Epithelial cell of prostate (primary cell): ENCODE data around the gene ZCCHC7.
"Not testable (repeated sequence)": the region's sequence is repeated elsewhere in the genome, so short reads cannot be mapped to it uniquely, and the experiment has no call there.

ENCODE experiments used
- DNase-seq: peaks from one replicate; pipeline ENCODE4 v3.0.0-alpha.2; 2011; ENCODE audit warnings: low read depth, low spot score
- H3K27ac ChIP-seq: fragments of 450-650 bp; 2 replicates; pipeline ENCODE4 v1.5.1; 2017; ENCODE audit warnings: mild to moderate bottlenecking

The ZCCHC7 gene

GRCh38 chr9:37119360-37119759, 1.0 kb upstream of the ZCCHC7 start:
- no peak for DNase-seq
- H3K27ac ChIP-seq, result no peak overlapping the region

DNA sequence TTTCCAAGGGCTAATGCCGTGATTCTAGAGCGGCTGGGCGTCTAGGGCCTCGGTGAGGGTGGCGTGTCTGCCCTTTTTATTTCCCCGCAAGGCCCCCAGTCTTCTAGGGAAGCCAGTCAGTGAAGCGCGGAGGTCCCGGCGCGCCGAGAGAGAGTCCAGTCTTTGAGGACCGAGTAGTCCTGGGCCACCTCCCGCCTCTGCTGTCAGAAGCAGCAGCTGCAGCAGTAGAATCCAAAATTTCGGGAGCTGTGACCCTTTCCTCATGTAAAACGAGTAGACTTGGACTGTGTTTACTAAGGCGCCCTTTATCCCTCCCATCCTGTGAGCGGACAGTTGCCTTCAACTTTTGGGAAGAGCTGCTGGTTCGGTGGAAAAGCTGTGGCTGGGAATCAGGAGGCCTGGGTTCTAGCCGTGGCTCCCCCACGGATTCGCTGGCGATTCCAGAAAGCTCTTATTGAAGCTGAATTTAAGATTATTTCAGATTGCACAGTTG, 515 bp downstream of the ZCCHC7 start:
- H3K27ac ChIP-seq, result peak overlapping the region; percentile 58
- DNase-seq, result not testable (repeated sequence)

GRCh38 chr9:37121881-37122280, 1.5 kb downstream of the ZCCHC7 start:
- DNase-seq, result no peak
- no peak overlapping the region for H3K27ac ChIP-seq

DNA sequence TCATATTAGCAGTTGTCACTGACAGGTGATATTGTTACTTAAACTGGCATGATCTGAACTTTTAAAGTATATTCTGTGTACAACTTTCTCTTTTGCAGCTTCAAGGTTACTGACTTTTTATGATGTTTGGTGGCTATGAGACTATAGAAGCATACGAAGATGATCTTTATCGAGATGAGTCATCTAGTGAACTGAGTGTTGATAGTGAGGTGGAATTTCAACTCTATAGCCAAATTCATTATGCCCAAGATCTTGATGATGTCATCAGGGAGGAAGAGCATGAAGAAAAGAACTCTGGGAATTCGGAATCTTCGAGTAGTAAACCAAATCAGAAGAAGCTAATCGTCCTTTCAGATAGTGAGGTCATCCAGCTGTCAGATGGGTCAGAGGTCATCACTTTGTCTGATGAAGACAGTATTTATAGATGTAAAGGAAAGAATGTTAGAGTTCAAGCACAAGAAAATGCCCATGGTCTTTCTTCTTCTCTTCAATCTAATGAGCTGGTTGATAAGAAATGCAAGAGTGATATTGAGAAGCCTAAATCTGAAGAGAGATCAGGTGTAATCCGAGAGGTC, 5.9 kb downstream of the ZCCHC7 start:
- no peak overlapping the region for H3K27ac ChIP-seq
- DNase-seq, result no peak

DNA sequence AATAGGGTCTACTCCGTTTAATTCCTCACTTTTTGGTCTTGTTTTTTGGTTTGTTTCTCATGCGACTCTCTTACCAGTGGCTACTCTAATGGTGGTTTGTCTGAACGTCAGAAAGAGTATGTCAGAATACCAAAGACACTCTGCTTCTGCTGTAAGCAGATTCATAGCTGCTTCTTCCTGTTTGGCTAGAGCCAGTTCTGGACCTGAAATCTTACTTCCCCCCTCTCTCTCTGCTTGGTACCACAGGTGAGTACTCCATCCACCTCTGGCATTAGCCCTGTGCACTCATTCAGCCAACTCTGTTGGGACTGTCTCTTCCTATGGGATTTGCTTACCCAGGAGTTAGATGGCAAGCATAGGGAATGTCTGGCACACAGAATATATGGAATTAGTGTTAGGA, 6.6 kb downstream of the ZCCHC7 start:
- DNase-seq, result no peak

DNA sequence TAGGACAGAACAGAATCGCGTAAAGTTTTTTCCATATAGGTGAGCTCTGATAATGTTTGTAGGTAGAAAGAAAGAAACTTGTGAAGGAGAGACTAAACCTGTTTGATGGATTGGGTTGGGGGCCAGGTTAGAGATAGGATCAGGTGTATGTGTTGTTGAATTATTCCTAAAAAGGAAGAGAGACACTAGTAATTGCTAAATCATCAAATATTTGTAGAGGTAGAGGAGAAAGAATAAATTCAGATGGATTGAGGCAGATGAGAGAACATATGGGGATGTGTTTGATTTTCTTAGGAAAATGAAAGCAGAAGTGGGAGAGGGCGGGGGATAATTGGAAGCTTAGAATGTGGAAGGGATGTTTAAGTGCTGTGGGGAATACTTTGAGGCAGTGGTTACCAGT, 7.7 kb downstream of the ZCCHC7 start:
- no peak for DNase-seq
- H3K27ac ChIP-seq, result no peak overlapping the region

More for the DNA sequence above, 6.6 kb downstream of the ZCCHC7 start:
- no peak overlapping the region for H3K27ac ChIP-seq

GRCh38 chr9:37134166-37134565, 13.8 kb downstream of the ZCCHC7 start:
- DNase-seq, result no peak

GRCh38 chr9:37141015-37141414, 20.6 kb downstream of the ZCCHC7 start:
- no peak for DNase-seq
- H3K27ac ChIP-seq, result no peak overlapping the region

More at GRCh38 chr9:37134166-37134565, 13.8 kb downstream of the ZCCHC7 start:
- no peak overlapping the region for H3K27ac ChIP-seq

GRCh38 chr9:37144762-37145161, 24.4 kb downstream of the ZCCHC7 start:
- no peak overlapping the region for H3K27ac ChIP-seq

DNA sequence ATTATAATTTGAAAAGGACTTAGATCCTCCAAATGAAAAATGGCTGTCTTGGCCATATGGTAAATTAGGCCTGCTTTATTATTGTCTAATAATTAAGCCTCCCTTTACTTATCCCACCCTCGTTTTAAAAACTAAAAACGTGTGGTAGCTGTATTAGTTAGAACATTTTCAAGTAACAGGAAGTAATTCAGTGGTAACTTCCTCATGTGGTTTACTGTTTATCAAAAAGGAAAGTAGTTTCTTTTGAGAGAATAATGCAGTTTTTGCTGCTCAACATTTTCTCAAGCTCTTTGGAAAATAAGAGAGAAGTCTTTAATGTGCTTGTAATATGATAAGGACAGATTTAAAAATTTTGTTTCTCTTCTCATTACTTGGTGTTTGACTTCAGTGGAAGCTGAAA, 26.0 kb downstream of the ZCCHC7 start:
- no peak overlapping the region for H3K27ac ChIP-seq
- no peak for DNase-seq

More at GRCh38 chr9:37144762-37145161, 24.4 kb downstream of the ZCCHC7 start:
- DNase-seq, result no peak

DNA sequence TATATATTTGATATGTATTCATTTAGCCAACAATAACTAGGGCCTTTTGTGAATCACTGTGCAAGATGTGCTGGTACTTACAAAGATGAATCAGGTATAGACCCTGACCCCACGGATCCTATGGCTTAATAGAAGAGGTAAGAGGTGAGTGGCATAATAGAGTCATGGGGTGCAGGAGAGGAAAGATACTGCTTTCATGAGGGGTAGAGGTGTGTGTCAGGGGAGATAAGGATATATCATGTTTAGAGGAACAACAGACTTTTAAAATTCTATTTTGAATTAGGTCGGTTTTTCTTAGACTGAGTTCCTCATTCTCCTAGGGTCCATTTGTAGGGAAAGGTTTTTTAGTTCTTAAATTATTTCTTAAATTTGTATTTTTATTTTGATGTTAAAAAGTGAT, 27.8 kb downstream of the ZCCHC7 start:
- DNase-seq, result no peak
- no peak overlapping the region for H3K27ac ChIP-seq

DNA sequence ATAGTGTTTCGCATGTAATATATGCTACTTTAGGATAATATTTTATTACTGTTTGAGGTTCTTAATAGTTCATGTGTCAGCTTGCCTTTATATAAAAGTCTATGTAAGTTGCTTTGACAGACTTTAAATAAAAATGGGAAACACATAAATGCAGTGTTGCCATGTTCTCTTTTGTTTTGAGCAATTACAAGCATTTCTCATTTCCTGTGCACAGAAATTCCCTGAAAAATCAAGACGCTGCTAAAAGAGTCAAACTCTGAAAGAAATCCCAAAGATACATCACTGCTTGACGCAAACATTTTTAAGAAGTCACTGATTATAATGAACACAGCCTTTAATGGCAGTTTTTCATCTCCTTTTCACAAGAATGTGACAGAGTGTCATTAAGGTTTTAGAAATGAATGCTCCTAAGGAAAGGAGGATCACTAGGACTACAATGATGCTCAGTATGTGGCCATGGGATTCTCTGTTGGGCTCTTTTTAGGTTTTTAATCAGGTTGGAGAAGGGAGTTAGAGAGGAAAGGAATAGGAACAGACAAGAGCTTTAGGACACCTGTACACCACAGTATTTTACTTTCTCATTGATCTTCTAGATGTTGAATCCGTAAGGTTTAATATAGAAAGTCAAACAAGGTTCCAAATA, 29.4 kb downstream of the ZCCHC7 start:
- H3K27ac ChIP-seq, result no peak overlapping the region
- no peak for DNase-seq

DNA sequence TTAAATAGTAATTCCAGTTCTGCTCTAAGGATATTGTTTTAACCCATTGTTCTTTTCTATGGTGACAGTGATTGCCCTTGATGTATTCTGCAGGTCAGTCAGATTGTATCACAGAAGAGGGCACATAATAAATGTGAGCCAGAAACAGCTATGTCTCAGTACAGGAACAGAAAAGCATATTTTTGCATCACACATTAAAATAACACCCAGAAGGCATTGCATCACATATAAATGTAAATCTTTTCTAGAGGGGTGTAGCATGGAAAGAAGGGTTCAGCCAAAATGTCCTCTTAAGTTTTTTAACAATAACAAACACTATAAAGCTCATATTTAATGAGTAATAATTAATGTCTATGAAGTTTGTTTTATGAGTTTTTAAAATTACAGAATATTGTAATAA, 30.0 kb downstream of the ZCCHC7 start:
- H3K27ac ChIP-seq, result no peak overlapping the region

GRCh38 chr9:37151812-37152211, 31.4 kb downstream of the ZCCHC7 start:
- H3K27ac ChIP-seq, result no peak overlapping the region
- DNase-seq, result no peak

More for the DNA sequence above, 30.0 kb downstream of the ZCCHC7 start:
- DNase-seq, result no peak

DNA sequence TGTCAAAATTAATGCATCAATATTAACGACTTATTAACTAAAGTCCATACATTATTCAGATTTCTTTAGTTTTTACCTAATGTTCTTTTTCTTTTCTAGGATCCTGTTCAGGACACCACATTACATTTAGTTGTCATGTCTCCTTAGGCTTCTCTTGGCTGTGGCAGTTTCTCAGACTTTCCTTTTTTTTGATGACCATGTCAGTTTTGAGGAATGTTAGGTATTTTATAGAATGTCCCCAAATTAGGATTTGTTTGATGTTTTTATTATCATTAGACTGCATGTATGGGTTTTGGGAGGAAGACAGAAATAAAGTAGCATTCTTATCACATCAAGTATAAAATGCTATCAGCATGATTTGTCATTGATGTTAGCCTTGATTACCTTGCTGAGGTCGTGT, 32.0 kb downstream of the ZCCHC7 start:
- no peak for DNase-seq
- no peak overlapping the region for H3K27ac ChIP-seq

DNA sequence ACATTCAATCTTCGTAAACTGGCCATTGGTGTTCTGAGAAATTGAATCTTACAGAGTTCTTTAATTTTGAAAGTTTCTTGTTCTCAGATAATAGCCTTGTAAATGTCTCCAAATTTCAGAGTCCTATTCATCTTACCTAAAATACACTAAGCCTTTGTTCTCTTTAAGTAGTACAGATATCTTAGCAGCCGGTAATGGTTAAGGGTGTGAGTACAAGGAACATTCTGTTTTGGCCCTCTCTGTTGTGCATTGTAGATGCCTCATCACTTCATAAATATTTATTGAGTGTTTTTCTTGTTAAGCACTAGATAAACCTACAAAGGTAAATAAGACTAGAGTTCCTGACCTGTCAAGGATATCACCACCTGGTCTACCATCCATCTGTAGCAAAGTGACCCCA, 35.2 kb downstream of the ZCCHC7 start:
- DNase-seq, result peak; percentile 5
- H3K27ac ChIP-seq, result no peak overlapping the region

GRCh38 chr9:37156205-37156604, 35.8 kb downstream of the ZCCHC7 start:
- H3K27ac ChIP-seq, result no peak overlapping the region
- no peak for DNase-seq

DNA sequence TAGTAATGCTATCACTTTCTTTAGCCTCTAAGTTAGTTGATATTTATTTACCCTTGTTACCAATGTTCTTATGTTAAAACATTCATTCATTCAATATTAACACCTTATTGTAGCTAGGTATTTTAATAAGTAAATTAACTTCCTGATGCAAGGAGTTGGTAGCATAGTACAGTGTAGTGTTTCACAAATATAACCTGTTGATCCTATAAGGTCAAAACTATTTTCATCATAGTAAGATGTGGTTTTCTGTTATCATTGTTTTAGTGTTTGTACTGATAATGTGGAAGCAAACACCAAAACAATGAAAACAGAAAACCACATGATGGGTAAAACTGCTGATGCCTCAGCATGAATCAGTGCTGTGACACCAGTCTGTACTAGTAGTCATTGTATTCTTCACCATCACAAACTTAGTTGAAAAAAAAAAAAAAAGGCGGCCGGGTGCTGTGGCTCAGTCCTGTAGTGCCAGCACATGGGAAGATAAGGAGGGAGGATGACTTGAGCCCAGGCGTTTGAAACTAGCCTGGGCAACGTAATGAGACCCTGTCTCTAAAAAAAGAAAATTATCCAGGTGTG, 36.5 kb downstream of the ZCCHC7 start:
- DNase-seq, result peak; percentile 57

DNA sequence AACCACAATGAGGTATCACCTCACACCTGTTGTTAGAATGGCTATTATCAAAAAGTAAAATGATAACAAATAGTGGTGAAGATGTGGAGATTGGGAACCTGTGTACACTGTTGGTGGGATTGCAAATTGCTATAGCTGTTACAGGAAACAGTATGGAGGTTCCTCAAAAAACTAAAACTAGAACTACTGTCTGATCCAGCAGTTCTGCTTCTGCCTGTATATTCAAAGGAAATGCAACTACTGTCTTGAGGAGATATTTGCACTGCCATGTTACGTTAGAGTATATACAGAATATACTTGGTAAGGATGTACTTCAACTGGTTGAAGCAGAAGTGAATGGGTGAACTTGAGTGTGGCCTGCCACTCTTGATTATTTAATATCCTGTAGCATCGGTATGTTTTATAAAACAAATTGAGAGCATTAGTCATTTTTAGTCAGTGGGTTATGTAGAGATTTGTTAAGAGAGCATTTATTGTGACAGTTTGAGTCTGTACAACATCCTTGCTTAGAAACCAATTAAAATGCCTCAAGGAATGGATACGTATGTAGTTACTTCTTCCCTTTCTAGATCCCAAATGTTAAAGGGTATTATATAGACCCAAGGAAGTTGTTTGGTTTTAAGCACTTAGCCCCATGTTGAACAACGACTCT, 37.5 kb downstream of the ZCCHC7 start:
- H3K27ac ChIP-seq, result no peak overlapping the region
- DNase-seq, result no peak

More for the DNA sequence above, 36.5 kb downstream of the ZCCHC7 start:
- H3K27ac ChIP-seq, result peak overlapping the region; percentile 2

DNA sequence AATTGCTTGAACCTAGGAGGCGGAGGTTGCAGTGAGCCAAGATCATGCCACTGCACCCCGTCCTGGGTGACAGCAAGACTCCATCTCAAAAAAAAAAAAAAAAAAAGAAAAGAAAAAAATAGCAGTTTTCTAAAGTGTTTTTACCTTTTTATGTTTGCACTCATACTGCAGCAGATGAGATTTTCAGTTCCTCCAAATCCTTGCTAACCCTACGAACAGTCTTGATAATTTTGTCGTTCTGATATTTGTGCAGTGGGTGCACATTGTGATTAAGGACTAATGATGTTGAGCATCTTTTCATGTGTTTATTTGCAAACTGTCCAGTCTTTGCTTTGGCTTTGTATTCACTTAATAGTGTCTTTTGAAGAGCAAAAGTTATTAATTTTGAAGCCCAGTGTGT, 42.9 kb downstream of the ZCCHC7 start:
- no peak for DNase-seq
- H3K27ac ChIP-seq, result no peak overlapping the region

GRCh38 chr9:37164335-37164734, 44.0 kb downstream of the ZCCHC7 start:
- DNase-seq, H3K27ac ChIP-seq: not testable (repeated sequence)
